GM19025 (cell line): ENCODE measurements around the gene VPS13D.
"Not testable (repeated sequence)": the region's sequence is repeated elsewhere in the genome, so short reads cannot be mapped to it uniquely, and the experiment has no call there.

ENCODE experiments used
- ATAC-seq: cut with Tn5 transposase; IDR thresholded peaks from one replicate; pipeline ENCODE4 v1.9.1; 2021; ENCODE audit warnings: mild to moderate bottlenecking, low read depth, moderate library complexity; ENCODE audit not compliant: unreplicated experiment

The VPS13D gene

DNA sequence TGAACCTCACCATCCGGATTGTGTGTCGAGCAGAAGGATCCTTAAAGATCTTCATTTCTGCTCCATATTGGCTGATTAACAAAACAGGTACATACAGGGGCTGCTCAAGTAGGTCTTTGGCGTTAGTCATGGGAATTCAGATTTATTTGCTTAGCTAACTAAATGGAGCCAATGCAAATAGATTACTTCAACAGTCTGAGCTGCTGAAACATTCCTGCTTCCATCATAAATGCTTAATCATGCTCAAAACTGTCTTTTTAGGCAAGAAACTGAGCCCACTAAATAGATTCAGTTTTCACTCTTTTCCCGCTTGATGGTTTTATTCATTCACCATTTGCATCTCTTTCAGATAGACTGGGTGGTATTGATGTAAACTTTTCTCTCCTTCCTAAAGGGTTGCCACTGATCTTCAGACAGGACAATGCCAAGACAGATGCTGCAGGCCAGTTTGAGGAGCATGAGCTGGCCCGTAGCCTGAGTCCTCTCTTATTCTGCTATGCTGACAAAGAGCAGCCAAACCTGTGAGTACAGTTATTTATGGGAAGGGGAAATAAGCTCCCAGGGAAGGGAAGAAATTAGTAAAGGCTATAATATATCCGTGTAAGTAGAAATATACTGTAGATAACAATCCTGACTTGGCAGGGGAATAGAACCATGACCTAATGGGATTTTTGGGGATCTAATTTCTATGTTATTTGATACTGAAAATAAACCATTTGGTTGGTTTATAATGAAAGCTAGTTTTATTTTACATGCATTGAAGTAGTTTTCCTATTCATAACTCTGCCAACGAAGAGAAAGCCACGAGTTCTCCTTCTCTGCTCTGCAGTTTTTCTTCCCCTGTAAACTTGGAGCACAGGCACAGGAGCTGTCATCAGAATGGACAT lies 126.4 kb downstream of the VPS13D start:
- no peak for ATAC-seq

DNA sequence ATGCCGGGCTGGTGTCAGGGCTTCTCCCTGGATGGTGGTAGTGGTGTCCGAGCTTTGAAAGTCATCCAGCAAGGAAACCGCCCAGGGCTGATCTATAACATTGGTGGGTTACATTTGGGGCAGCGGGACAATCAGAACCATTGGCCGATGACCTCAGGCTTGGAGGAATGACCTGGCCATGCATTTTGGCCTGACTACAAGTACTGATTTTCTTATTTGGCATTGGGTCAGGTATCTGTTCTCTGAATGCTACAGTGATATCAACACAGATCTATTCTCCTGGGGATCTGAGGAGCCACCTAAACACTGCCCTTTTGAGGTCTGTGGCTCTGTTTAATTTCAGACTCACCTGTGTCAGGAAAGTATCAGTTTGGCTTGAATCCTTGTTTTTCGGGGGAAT lies 128.7 kb downstream of the VPS13D start:
- no peak for ATAC-seq

DNA sequence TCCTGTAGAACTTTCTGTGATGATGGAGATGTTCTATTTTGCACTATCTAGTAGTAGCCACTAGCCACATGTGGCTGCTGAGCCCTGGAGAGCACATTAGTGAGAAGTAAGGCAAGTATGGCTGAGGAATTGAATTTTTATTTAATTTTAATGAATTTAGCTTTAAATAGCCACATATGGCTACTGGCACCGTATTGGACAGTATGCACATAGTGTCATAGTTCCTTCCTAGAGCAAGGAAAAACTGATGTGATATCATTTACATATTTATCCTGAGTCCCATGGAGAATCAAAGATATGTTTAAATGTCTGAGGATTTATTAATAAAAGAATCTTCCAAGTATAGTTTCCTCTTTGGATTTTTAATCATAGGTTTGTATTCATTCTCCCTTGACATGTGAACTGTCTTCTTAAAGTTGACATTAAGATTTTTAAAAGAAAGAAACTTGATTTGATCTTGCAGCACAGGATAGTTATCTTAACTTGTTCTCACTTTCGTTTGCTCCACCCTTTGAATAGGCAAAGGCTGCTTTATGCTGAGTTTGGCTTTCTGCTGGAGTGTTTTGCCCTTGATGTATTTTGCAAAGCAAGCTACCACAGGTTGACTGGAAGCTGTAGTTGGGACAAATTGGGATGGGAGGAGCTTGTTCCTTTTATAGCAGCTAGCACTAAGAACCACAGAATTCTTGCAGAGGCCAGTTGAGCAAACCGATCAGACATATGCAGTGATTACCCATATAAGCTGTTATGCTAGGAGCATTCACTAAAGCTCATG lies 129.7 kb downstream of the VPS13D start:
- no peak for ATAC-seq

DNA sequence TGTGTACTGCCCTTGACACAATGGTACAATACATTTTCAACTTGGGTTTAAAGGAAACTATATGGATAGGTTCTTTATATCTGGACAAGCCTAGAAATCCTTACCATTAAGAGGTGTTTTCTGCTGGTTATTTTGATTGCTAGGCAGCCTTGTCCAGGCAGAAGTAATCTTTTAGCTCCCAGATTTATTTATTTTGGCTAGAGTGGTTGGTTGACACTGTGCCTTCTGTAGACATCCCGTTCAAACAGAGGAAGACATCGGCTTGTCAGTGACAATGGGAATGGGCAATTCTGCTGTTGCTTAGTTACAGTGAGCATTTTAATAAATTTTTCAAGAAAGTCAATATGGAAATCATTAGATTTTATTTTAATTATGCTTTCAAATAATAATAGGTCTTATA lies 138.8 kb downstream of the VPS13D start:
- ATAC-seq = no peak

DNA sequence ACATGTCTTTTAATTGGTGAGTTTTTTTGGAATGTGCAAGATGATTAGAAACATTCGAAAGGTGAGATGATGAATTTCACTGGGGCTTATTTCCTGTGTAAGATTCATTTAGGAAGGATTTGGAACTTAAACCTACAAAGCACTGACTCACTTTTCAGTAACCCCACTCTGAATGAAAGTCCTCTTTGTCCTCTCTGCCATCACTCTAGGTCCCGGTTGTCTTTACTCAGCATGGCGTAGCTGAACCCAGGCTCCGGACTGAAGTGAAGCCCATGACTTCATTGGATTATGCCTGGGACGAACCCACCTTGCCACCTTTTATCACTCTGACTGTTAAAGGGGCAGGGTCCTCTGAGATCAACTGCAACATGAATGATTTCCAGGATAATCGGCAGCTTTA lies 139.4 kb downstream of the VPS13D start:
- no peak for ATAC-seq

DNA sequence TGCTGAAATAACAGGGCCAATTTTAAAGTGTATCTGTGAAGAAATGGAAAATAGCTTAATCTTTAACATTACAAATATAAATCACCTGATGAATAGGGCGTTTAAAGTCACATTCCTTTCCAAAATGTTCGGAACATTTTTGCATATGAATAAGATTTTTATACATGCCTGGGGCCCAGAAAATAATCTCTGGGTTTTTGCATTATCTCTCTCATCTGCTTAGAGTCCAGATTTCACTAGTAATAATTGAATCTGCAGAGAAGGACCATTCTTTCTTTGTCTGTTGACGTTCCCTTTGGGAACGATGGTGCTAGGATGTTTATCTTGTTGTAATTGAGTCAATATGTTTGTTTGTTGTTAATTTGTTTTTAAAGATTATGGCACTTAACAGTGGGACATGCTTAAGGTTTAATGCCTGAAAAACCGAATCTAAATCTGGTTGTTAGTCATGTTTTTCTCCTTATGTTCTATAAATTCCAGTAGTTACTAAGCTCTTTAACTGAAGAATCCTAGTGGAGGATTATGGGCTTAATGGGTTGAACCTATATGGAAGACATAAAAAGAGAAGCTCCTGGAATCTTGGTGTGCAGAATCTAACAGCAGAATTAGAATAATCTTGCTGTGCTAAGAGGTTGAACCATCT lies 140.6 kb downstream of the VPS13D start:
- ATAC-seq = no peak

DNA sequence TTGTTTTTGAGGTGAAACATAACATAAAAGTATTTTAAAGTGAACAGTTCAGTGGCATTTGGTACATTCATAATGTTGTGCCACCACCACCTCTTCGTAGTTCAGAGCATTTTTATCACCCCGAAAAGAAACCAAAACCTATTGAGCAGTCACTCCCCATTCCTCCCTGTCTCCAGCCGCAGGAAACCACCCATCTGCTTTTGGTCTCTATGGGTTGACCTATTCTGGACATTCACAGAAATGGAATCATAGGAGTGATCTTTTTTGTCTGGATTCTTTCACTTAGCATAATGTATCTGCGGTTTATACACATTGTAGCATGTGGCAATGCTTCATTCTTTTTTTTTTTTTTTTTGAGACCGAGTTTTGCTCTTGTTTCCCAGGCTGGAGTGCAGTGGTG lies 141.2 kb downstream of the VPS13D start:
- no peak for ATAC-seq

DNA sequence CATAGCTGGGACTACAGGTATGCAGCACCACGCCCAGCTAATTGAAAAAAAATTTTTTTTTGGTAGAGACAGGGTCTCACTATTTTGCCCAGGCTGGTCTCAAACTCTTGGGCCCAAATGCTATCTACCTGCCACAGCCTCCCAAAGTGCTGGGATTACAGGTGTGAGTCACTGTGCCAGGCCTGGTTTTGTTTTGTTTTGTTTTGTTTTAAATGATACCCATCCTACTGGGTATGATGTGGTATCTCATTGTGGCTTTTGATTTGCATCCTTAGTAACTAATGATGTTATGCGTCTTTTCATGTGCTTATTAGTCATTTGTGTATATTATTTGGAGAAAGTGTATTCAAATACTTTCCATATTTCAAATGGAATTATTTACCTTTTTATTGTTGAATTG lies 142.3 kb downstream of the VPS13D start:
- no peak for ATAC-seq

DNA sequence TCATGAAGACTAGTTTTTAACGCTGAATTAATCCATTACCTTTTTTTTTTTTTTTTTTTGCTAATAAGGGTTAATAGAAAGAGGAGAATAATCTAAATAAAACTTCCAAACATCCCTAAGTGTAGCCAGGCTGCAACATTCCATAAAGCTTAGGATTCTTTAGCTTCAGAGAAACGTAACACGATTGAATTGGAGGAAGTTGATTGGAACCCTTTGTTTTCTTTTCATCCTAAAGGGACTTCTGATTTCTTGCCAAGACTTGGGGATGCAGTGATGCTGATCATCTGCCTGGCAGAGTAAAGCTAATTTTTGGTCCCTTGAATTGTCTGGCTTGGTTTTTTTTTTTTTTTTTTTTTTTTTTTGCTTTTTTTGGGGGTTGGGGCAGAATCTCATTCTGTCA lies 142.9 kb downstream of the VPS13D start:
- ATAC-seq = no peak

DNA sequence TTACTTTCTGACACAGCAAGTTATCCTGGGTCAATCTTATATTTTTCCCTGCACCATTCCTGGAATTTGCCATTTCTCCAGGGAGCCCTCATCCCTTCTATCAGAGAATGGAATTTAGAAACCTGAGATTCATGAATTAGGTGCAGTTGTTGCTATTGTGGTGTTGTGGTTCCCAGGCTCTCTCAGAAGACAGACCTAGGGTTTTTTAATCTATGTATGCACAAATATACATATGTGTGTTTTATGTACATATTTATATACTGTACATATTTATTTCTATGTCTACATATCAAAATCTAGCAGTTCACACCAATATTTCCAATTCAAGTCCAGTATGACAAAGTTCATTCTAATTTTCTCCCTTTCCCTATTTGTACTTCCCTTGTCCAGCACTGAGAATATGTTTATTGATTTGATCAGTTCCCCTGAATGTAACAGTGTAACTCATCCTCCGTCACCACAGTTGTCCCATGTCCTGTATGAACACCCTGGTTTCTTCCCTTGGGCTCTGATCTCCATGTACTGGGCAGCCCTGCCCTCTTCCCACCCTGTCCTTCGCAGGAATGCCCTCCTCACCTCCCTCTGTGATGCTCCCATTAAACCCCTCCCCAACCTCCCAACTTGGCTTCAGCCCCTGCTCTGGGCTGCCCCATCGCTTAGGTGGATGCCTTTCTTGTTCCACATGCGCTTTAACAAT lies 145.5 kb downstream of the VPS13D start:
- no peak for ATAC-seq

DNA sequence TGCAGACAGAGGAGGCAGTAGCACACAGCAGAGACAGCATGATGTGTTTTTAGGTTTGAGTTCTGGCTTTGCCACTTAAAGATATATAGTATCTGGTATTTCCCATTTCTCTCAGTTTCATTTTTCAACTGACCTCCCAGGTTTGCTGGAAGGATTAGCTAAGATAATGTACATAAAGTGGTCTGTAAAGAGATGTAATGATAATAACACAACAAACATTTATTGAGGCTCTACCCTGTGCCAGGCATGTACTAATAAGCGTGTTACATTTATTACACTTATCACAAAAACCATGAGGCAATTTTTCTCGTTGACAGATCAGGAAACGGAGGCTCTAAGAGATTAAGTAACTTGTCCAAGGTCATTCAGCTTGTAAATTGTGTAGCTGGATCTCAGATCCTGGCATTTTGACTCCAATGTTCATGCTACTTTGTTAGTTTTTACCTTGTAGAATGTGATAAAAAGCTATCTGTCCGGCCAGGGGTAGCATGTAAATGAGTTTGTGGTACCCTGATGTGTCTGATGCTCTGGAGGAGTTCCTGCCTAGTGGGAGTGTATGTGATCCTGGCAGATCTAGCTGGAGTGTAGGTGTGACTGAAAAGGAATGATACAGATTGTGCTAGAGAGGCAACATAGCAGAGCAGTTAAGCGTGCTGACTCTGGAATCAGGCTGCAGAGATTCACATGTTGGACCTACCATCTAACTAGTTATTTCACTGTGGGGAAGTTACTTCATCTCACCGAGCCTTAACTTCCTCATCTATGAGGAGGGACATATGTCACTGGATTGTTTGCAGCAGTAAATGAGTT lies 146.6 kb downstream of the VPS13D start:
- no peak for ATAC-seq

DNA sequence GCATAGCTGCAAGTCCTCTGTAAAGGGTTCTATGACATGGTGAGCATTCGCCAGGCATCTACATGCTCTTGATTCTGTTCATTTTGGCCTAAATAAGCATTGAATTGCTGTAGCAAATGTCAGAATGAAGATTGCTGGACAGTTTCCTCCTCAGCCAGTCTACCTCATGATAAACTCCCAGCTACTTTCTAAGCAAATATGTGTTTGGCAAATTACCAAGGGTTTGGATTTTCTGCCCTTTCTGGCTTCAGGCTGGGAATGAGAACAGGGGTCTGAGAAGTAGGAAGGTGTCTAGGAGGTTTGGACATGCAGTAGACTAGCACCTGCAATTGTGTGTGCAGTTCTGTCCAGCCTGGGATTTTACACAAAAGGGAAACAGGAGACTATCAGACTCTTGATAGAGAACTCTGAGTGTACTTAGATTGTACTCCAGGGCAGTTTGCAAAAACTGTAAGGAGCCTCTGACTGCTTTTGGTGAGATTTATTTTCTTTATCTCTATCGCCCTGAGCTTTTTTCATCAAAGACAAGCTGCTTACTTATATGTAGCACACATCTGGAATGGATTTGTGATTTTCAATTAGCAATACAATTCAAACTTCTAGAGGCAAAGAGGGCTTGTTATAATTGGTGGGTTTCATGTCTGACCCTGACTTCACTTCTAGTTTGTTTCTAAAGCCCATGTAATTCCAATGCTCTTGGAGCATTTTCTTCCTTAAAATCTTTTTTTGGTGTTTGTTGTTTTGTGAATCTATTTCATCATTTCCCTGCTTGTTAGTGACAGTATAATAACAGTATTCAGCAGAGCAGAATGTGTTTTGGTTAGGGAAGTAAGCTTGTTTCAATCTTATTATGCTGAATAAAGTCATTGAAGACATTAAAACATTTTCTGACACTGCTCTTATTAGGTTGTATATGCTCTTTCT lies 150.8 kb downstream of the VPS13D start:
- no peak for ATAC-seq

DNA sequence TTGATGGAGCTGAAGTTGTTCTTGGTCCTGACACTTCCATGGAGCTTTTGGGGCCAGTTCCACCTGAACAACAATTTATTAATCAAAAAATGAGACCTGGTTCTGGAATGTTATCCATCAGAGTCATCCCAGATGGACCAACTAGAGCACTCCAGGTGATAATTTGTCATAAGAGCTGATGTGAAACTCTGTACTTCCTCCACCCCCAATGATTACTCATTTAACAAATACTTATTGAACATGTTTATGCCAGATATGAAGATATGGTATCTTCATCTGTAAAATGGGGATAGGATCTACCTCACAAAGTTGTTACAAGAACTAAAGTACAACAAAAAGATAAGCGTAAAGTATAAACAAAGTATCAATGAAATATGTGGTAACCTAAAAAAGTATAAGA lies 153.2 kb downstream of the VPS13D start:
- ATAC-seq = no peak

DNA sequence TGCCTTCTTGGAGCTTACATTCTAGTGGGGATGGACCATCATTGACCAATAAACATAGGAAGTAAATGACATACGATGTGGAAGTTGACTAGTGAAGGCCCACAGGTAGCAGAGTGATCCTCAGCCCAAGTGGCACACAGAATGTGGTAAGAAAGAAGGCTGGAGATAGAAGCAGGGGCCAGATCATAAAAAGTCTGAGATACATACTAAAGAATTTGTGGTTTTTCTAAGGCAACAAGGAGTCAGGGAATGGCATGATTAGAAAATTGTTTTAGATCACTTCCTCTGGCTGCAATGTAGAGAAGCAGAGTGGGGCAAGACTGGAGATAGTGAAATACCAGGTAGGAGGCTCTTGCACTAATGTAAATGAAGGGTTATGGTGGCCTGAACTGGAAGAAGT lies 154.0 kb downstream of the VPS13D start:
- no peak for ATAC-seq

DNA sequence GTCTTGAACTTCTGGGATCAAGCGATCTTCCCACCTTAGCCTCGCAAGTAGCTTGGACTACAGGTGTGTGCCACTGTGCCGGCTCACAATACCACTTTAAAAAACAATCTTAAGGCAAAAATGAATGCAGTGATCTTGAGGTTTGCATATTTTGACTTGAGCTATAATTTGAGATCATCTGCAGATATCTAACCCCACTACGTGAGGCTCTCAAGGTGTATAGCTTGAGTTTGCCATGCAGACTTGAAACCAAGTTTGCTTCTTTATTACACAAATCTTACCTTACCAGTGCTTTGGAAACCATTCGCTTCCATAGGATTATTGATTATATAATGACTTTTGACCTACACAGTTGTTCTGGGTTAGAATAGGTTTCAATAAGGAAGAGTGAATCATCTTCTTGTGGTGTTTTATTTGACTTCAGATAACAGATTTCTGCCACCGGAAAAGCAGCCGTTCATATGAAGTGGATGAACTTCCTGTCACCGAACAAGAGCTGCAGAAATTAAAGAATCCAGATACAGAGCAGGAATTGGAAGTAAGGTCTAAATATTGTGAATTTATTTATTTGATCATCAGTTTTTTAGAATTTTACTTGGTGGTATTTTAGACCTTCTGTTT lies 155.1 kb downstream of the VPS13D start:
- no peak for ATAC-seq

DNA sequence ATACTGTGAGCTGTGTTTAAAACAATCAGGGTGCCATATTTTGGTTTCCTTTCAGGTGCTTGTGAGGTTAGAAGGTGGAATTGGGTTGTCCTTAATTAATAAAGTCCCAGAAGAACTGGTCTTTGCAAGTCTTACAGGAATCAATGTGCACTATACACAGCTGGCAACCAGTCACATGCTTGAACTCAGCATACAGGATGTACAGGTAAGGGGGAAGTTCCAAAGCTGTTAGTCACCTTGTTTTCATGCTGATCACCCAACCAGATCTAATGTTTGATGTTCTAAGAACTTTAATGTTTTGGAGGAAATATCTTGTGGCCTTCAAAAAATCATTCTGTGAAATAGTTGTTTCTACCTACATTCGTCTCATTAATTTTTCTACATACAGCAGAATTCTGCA lies 156.3 kb downstream of the VPS13D start:
- ATAC-seq = no peak

DNA sequence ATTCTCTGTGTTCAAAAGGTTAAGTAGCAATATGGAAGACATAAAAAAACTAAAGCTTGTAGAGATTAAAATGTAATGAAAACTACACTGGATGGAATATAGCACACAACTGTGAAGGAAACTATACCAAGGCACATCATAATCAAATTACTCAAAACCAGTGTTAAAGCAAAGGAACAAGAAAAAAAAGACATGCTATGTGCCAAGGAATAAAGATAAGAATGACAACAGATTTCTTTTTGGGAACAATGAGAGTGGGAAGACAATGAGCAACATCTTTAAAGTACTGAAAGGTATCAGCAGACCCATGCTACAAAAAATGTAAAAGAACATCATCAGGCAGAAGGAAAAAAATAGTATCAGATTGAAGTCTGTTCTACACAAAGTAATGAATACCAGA lies 157.8 kb downstream of the VPS13D start:
- no peak for ATAC-seq

DNA sequence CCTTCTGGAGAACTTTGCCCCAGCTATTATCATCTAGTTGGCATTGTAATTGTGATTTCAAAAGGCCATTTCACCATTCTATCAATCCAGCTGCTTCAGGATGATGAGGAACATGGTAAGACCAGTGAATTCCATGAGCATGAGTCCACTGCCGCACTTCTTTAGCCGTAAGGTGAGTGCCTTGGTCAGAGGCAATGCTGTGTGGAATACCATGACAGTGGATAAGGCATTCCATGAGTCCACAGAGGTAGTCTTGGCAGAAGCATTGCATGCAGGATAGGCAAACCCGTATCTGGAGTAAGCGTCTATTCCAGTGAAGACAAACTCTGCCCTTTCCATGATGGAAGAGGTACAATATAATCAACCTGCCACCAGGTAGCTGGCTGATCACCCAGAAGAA lies 160.5 kb downstream of the VPS13D start:
- not testable (repeated sequence) for ATAC-seq
